Measurements from ENCODE around the gene SEZ6L.

GRCh38 chr22:26131589-26132154 lies 37.6 kb upstream of the SEZ6L start:
- no peak for TF ChIP-seq GATA2 (IDR thresholded peaks at IDR 0.05; ENCODE audit: low read depth, low read length)
- no peak for TF ChIP-seq GATA3 (IDR thresholded peaks at IDR 0.05; ENCODE audit: low read depth, low read length)

All from SH-SY5Y (cell line).